Suppressor macrophage (primary cell): Measurements from ENCODE around the gene NADK2.

Experiments
- DNase-seq, 4 experiments: peaks; one replicate each; pipeline ENCODE4 v3.0.0-alpha.2; 2020 to 2022

NADK2 gene

GRCh38 chr5:36161361-36161760 lies 80.4 kb downstream of the NADK2 start:
- no peak for DNase-seq

GRCh38 chr5:36160617-36161016 lies 81.1 kb downstream of the NADK2 start:
- no peak for DNase-seq

DNA sequence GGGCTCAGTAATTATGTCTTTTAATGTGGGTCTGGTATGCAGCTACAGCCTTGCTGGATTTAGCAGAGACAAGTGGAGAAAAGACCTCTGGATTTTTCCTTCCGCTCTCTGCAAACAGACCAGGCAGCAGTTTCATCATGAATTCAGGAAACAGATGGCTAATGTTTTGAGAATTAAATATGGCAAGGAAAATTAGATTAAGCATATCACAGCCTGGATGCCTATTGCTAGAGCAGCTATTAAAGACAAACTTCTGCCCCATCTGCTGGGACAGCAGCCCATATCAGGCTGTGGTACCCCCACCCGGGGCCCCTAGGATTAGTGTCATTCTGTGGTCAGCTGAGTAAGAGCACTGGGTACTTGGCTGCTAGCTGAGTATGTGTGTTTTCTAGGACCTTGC lies 83.6 kb downstream of the NADK2 start:
- peak in 1 of 4 experiments; percentile 10 for DNase-seq

DNA sequence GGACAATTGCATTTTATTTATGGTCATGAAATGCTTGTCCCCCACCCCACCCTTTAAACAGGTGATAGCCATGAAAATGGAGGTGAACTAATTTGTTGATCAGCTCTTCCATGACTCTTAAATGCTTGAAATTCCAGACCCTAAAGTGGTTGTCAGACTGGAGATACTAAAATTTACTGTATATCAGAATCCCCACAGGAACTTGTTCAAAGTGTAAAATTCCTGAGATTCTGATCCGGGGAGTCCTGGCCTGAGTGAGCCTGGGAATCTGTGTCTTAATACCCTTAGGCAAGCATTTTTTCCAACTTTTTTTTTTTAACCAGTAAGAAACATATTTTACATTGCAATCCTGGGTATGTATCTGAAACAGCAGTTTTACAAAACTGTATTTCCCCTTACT lies 85.1 kb downstream of the NADK2 start:
- peak in 1 of 4 experiments; percentile 1 for DNase-seq

DNA sequence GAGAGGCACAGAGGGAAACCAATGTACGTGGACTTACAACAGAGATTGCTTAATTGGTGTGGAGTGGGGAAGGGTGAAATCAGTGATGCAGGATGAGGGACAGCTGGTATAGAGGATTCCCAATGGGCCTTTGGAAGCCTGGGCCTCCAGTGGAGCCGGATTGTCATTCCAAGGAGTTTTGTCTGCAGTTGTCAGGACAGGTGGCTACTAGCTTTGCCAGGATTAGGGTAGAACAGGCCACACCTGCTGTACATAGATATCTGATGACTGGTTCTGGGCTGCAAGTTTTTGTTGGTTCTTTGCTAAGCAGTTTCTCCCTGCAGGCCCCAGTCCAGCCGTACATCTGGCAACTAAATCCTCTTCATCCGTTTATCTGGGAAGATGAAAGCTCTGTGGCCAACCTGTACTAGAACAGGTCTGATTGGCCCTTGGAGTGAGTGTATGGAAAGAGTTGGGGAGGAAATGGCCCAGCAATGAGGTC lies 85.6 kb downstream of the NADK2 start:
- no peak for DNase-seq

DNA sequence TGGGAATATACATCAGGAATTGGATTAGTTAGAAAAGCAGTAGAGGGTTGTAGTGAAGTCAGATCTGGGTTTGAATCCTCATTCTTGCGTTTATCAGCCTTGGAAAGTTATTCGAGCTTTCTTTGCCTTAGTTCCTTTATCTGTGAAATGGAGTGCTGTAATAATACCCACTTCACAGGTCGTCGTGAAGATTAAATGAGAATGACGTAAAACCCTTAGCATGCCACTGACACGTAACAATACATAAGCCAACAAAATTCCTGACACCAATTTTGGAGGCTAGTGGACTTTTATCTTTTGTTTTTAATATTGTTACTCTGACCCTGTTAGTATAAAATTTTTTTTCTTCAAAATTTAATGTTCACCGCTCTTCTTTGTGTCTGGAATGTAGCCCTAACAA lies 86.4 kb downstream of the NADK2 start:
- DNase-seq, result no peak

DNA sequence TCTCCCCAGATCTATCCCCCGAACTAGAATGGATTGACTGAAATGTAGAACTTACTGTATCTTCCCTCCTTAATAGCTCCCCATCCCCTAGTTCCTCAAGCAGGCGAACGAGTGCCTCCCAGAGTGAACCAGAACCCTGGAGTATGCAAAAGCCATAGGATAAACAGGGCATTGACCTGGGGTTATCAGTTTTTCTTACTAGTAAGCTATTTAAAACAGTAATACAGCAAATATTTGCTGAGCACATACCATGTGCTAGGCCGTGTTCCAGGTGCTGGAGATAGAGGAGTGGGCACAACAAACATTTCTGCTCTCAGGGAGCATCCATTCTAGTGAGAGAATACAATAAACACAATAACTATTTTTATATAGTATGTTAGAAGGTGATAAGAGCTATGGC lies 88.0 kb downstream of the NADK2 start:
- DNase-seq, result no peak

DNA sequence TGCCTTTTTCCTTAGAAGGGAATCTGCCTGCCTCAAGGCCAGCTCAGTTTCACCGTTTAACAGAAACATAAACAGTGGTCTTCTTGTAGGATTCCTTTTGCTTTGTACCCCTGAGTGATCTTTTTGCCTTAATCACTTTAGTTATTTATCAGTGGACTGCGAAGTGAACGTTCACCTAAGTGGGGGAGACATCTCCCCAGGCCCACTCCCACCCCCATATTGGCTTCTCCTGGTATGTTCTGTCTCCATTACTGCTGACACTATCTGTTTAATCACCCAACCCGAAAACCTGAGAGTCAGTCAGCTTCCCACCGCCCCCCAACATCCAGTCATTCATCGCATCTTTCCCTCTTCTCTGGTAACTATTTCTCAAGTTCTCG lies 88.4 kb downstream of the NADK2 start:
- DNase-seq, result no peak

DNA sequence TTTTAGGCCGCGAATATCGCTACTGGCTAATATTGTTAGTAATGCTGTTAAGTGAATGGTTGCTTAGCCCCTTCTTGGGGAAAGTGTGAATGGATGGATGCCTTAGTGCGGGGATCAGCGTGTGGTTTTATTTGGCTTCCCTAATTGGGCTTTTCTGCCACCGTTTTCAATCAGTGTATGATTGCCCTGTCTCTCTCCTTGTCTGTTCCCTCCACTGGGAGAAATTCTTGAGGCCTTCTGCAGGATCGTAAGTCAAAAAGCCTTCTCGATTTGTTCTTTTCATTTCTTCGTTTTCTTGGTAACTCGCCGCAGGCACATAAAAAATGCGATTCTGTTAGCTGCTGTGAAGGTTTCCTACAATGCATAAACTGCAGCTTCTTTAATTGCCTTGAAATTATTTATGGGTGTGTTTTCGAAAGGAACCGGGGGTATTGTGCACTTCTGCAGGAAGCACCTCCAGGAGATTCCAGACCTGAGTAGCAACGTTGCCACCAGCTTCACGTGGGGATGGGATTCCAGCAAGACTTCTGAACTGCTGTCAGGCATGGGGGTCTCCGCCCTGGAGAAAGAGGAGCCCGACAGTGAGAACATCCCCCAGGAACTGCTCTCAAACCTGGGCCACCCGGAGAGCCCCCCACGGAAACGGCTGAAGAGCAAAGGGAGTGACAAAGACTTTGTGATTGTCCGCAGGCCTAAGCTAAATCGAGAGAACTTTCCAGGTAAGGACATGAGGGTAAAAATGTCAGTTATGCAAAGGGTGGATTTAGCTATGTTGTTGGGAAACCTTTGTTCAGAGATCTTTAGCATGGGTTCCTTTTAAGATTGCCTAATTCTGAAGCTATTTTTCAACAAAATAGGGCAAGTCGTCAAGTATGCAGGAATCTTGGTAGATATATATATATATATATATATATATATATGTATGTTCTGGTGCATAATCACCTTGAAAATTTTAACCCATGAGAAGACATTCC lies 89.1 kb downstream of the NADK2 start:
- DNase-seq, result peak in 3 of 4 experiments; percentile 4 to 17 (median 8)

DNA sequence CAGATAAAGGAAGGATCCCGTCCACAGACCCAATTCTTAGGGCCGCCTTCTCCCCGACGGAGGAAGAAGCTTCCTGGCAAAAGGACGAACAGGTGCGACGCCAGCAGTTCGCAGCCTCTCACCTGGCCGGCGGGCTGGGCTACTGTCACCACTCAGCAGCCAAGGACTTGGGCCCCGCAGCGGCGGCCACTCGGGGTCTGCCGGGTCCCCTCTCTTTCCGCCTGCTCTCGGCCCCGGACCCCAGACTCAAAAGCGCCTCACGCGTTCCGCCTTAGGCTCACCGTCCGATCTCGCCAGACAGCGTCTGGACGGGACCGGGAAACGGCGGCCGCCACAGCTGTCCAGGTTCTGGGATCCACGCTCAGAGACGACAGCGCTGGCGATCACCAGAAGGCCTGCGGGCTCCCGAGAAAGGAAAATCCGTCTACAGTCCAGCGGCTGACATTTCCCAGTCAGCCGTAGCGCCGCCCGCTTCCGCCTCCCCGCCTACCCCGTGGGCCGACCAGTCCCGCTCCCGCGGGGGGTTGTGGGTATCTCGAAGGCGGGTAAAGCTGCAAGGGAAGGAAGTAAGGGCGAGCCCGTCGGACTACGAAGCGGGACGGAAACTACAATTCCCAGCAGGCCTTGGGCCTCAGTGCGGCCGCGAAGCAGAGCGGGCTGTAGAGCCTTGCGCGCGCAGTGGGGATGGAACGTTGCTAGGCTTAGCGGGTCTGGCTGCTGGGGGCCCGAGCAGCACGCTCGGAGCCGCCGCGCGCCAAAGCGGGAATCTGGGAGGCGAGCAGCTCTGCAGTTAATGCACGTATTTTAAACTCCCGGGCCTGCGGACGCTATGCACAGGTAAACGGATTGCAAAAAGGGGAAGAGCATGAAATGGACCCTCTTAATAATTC lies 90.0 kb downstream of the NADK2 start, which contains the start of the genes LMBRD2 and SKP2:
TSS of gene LMBRD2 (minus strand) at position 454 of the 890 bp plus-strand sequence. CDS start 8,538 bp downstream, outside the sequence.
TSS of gene SKP2 (plus strand) at position 678 of the 890 bp plus-strand sequence. CDS start at position 830, 152 bp downstream.
- peak; percentile 97 to 98 (median 98) for DNase-seq

- peak; percentile 57 to 74 (median 67) for DNase-seq
Measured at GRCh38 chr5:36150676-36151433, 90.9 kb downstream of the NADK2 start.

- DNase-seq, result no peak
Measured at GRCh38 chr5:36147681-36148080, 94.0 kb downstream of the NADK2 start.

DNA sequence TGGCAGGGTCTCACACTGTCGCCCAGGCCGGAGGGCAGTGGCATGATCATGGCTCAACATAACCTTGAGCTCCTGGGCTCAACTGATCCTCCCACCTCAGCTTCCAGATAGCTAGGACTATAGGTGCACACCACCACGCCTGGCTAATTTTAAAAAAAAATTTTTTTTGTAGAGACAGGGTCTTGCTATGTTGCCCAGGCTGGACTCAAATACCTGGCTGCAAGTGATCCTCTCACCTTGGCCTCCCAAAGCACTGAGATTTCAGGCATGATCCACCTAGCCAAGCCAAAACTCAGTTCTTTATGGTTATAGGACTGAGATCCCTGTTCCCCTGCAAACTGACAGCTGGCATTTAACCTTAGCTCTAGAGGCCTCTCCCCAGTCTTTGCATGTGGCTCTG lies 95.3 kb downstream of the NADK2 start:
- no peak for DNase-seq

GRCh38 chr5:36145311-36145710 lies 96.4 kb downstream of the NADK2 start:
- DNase-seq, result no peak
